ENCODE results near the gene SIRT6.
A peak's percentile ranks its signal among the peaks of the same experiment; 100 is the strongest.
"Not testable (repeated sequence)": the region's sequence is repeated elsewhere in the genome, so short reads cannot be mapped to it uniquely, and the experiment has no call there.

SIRT6 gene

GRCh38 chr19:4140237-4140711 lies 42.1 kb downstream of the SIRT6 start:
- CTCF ChIA-PET = interaction anchor here (0.5 to 1.7 kb wide), 32 partner anchors 8 to 1483 kb away, joined by 3 to 12 read pairs (median 5); partner anchors contain the start of gene EEF2
- peak overlapping the region; percentile 11; the same call in 1 of the 2 replicates for H3K27ac ChIP-seq
- peak; percentile 55; the same call in 1 of the 2 replicates for TF ChIP-seq CTCF (conservative IDR thresholded peaks at IDR 0.05; ENCODE audit: low read depth)
- POLR2A ChIA-PET (ENCODE audit: low non-redundant PET) = no interaction called here
- DNase-seq (ENCODE audit: low spot score) = peak; percentile 81

DNA sequence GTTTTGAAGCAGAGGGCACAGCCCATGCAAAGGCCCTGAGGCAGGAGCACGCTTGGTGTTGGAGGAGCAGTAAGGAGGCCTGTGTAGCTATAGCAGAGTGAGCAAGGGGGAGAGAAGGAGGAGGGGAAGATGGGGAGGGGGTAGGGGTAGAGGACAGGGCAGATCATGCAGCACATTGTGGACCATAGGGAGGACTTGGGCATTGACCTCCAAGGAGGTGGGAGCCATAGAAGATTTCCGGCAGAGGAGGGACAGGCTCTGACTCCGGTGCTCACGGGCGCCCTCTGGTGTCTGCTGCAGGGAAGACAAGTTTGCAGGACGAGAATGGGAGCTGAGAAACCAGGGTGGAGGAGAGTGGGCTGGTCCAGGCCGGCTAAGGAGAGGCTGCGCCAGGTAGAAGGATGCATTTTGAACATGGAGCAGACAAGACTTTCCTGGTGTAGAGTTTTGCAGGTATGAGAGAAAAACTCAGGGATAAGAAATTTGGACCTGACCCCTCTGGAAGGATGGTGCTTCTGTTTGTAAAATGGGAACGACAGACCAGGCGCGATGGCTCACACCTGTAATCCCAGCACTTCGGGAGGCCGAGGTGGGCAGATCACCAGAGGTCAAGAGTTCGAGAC lies 42.6 kb downstream of the SIRT6 start:
- CTCF ChIA-PET = interaction anchor here (0.5 to 1.7 kb wide), 33 partner anchors 8 to 284 kb away, joined by 3 to 12 read pairs (median 4); partner anchors contain the start of gene EEF2
- POLR2A ChIA-PET (ENCODE audit: low non-redundant PET) = no interaction called here
- peak; percentile 72 for DNase-seq (ENCODE audit: low spot score)
- H3K27ac ChIP-seq = peak overlapping the region; percentile 11
- peak; percentile 70 for TF ChIP-seq CTCF (conservative IDR thresholded peaks at IDR 0.05; ENCODE audit: low read depth)

- ChIA-PET CTCF (interaction anchor here (0.7 to 1.7 kb wide), 4 partner anchors 10 to 660 kb away, joined by 3 to 8 read pairs (median 4); no protein-coding TSS in a partner anchor), POLR2A (ENCODE audit: low non-redundant PET) (no interaction called here)
- peak overlapping the region; percentile 19; the same call in 1 of the 2 replicates for H3K27ac ChIP-seq
- TF ChIP-seq CTCF (conservative IDR thresholded peaks at IDR 0.05; ENCODE audit: low read depth) = no peak
- no peak for DNase-seq (ENCODE audit: low spot score)
These were observed 43.9 kb downstream of the SIRT6 start for GRCh38 chr19:4138445-4138844.

GRCh38 chr19:4136680-4137088 lies 45.7 kb downstream of the SIRT6 start:
- no peak for DNase-seq (ENCODE audit: low spot score)
- no peak overlapping the region for H3K27ac ChIP-seq
- CTCF ChIA-PET = interaction anchor here (0.8 kb wide), 1 partner anchor 318 kb away, joined by 5 read pairs; no protein-coding TSS in a partner anchor
- no peak for TF ChIP-seq CTCF (conservative IDR thresholded peaks at IDR 0.05; ENCODE audit: low read depth)
- POLR2A ChIA-PET (ENCODE audit: low non-redundant PET) = no interaction called here

- POLR2A ChIA-PET (ENCODE audit: low non-redundant PET); DNase-seq (ENCODE audit: low spot score); H3K27ac ChIP-seq: not testable (repeated sequence)
- CTCF ChIA-PET = interaction anchor here (0.7 kb wide), 1 partner anchor 24 kb away, joined by 4 read pairs; no protein-coding TSS in a partner anchor
These were observed 47.0 kb downstream of the SIRT6 start for GRCh38 chr19:4135386-4135785.

- ChIA-PET POLR2A (ENCODE audit: low non-redundant PET) (no interaction called here), CTCF (no interaction called here)
- no peak for DNase-seq (ENCODE audit: low spot score)
- TF ChIP-seq CTCF (conservative IDR thresholded peaks at IDR 0.05; ENCODE audit: low read depth) = no peak
- H3K27ac ChIP-seq = peak overlapping the region; percentile 36
These were observed 48.0 kb downstream of the SIRT6 start for GRCh38 chr19:4134351-4134750.
